GM18508 (cell line): Measurements from ENCODE around the gene CNIH3.

Source experiments
- ATAC-seq: cut with Tn5 transposase; IDR thresholded peaks from one replicate; pipeline ENCODE4 v1.9.1; 2021; ENCODE audit warnings: moderate number of reproducible peaks; ENCODE audit not compliant: insufficient read depth, unreplicated experiment

CNIH3 gene

DNA sequence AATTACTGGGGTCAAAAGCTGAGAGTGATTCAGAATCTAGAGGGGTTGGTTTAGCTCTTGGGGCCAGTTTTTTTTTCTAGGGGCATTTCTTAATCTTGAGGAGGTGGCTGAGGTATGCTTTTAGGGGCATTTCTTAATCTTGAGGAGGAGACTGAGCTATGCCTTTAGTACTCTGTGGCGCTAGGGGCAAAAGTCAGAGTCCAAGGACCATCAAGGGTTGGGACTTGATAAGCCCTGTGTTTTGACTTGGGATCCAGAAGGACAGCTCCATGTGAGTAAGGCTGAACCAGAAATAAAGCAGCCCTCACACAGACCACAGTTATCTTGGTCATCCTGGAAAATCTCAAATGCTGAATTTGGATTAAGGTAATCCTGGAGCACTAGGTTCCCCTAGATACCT, 3.9 kb upstream of the CNIH3 start:
- no peak for ATAC-seq

DNA sequence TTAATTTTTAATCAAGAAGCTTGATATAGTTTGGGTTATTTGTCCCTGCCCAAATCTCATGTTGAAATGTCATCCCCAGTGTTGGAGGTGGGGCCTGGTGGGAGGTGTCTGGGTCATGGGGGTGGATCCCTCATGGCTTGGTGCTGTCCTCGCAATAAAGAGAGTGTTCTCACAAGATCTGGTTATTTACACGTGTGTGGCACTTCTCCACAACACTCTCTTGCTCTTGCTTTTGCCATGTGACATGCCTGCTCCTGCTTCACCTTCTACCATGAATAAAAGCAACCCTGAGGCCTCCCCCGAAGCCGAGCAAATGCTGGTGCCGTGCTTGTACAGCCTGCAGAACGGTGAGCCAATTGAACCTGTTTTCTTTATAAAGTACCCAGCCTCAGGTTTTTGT, 2.6 kb upstream of the CNIH3 start:
- no peak for ATAC-seq

GRCh38 chr1:224616756-224617409, 766 bp downstream of the CNIH3 start:
- ATAC-seq: no peak

GRCh38 chr1:224617410-224618355, 1.6 kb downstream of the CNIH3 start:
- ATAC-seq: no peak

DNA sequence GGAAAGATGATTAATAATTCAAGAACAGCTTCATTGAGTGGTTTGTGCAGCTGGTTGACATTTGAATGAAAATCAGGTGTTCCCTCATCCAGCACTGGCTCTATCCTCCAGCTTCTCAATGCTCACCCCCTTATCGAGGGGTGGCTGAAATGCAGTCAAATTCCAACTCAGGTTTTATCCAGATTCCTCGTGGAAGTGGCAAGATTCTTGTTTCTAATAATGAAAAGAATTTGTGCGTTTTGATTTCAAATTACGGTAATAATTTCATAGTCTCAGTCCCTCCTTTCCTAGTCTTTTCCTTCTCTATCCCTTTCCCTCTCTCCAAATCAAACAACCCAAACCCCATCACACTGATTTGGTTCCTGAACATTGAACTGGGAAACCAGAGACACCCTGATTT, 3.1 kb downstream of the CNIH3 start:
- ATAC-seq: no peak

DNA sequence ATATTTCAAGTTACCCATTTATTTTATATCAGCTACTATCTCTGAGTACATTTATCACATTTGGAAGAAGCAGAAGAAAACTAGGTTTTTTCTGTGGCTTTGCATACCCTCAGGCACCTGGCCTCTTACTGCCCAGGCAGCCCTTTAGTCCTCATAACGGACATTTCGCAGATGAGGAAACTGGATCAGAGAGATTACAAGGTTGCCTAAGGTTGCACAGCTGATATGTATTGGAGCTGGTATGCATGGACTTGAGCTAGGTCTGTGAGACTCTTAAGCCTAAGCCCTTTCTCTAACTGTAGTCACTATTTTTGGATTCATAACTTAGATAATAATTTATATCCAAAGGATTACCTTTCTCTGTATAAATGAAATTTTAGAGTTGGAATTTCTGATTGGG, 4.0 kb downstream of the CNIH3 start:
- ATAC-seq: no peak

- no peak for ATAC-seq
These were observed 5.9 kb downstream of the CNIH3 start for GRCh38 chr1:224621813-224622682.

- ATAC-seq: no peak
These were observed 6.7 kb downstream of the CNIH3 start for GRCh38 chr1:224622831-224623230.

DNA sequence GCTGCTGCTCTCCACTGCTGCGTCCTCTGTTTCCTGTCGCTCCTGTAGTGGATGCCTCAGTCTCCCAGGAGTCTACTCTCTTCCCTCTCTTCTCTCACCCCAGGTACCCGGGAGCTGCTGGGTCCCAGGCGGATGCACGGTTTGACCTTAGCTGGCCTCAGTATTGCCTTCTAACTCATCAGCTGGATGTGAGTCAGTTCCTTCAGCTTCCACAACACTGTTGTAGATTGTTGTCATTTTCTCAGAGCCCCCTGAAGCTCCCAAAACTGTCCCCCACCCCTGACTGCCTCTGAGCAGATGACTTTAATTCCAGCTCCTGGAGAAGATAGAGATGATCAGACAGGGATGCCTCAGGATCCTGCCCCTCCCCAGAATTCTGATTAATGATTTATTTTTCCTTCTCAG, 7.2 kb downstream of the CNIH3 start:
- no peak for ATAC-seq

- peak; percentile 85 for ATAC-seq
These were observed 7.7 kb downstream of the CNIH3 start for GRCh38 chr1:224623743-224624333.

DNA sequence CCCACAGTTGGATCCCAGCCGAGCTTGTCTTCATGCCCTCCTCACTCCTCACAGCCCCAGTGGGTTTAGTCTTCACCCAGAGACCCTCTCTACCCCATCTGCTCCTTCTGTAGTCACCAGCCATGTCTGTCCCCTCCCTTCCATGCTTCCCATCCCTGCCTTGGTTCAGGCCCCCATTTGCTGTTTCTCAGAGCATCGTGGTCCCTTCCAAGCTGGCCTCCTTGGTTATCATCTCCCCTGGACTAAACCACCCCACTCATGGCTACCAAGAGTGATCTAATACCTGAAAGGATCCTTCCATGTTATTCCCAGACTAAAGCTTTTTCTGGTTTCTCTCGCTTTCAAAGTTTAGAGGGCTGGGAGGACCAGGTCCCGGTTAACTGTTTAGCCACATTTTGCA, 8.3 kb downstream of the CNIH3 start:
- no peak for ATAC-seq

- ATAC-seq: no peak
These were observed 9.9 kb downstream of the CNIH3 start for GRCh38 chr1:224626042-224626441.

- ATAC-seq: no peak
These were observed 13.8 kb downstream of the CNIH3 start for GRCh38 chr1:224629965-224630364.

GRCh38 chr1:224631462-224632115, 15.5 kb downstream of the CNIH3 start:
- ATAC-seq: no peak

DNA sequence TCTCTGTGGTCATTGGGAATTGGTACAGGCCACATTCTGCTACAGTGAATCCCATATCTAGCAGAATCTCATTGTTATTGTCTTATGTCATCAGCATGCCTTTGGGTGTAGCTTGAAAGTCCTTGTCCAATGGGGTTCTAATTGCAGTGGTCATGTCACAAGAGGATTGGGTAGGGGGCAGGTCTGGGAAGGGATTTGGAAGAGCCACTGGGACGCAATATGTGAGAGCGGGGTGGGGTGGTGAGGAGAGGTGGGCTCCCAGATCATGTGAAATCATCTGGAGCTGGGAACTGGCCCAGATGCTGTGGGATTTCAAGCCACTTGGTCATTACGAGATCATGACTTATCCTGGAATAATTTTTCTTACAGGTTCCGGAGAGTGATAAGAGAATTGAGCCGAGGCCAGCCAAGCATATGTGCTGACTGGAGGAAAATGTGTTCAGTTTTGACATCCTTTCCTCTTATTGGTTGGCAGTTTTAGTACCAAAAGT, 16.3 kb downstream of the CNIH3 start:
- ATAC-seq: no peak

DNA sequence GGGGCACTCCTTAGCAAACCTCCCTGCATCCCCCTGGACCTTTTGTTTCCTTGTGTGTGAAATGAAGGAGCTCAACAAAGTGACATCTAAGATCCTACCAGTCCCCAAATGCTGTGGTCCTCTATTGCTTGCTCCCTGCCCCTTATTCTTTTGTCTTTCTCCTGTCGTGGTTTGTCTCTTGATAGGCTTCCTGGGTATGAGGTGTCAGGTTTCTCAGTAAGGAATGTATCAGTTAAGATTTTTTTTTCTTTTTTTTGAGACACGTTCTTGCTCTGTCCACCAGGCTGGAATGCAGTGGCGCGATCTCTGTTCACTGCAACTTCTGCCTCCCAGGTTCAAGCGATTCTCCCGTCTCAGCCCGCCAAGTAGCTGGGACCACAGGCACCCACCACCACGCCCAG, 16.8 kb downstream of the CNIH3 start:
- ATAC-seq: no peak

DNA sequence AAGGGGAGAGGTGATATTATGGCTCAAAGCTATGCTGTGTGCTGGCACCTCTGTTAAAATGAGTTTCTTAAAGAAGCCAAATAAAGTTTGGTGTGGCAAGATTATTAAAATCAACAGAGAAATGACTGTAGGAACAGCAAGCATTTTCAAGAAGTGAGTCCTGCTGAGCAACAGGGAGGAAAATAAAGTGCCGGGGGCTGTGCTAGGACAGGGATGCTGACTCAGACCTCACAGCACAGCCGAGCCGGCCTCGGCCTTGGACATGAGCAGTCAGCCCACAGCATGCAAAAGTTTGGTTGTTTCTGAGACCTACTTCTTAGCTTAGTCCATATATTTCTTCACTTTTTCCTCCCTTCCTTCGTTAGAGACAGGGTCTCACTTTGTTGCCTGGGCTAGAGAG, 19.2 kb downstream of the CNIH3 start:
- ATAC-seq: no peak

GRCh38 chr1:224637515-224637914, 21.4 kb downstream of the CNIH3 start:
- no peak for ATAC-seq

GRCh38 chr1:224637936-224638335, 21.8 kb downstream of the CNIH3 start:
- ATAC-seq: no peak
